Measurements from ENCODE around the gene COQ10A.

- TF ChIP-seq CTCF (IDR thresholded peaks at IDR 0.05; ENCODE audit: extremely low read depth in 1 of 2, insufficient read depth in 1 of 2, low read depth in 1 of 2, low read length in 2 of 2) (no peak), POLR2A (IDR thresholded peaks at IDR 0.05; ENCODE audit: low read depth, low read length) (no peak), MAX (IDR thresholded peaks at IDR 0.05; ENCODE audit: insufficient read depth, insufficient read length) (no peak), POLR2AphosphoS5 (IDR thresholded peaks at IDR 0.05; ENCODE audit: insufficient read depth, low read depth, low read length) (no peak), EZH2 (IDR thresholded peaks at IDR 0.05; ENCODE audit: borderline replicate concordance, low read depth, low read length, severe bottlenecking) (no peak)
Measured at GRCh38 chr12:56220611-56221231, 46.0 kb upstream of the COQ10A start.

All from endothelial cell of umbilical vein (primary cell).